GM23248 (cell line): ENCODE results near the gene EME1.

ENCODE experiments used
- EZH2 ChIP-seq: fragments of 200-600 bp; sonication (generic); IDR thresholded peaks from 2 replicates; pipeline ENCODE4 v1.6.1; 2018; ENCODE audit warnings: antibody characterized with exemption, mild to moderate bottlenecking; ENCODE audit not compliant: insufficient read depth, poor library complexity, severe bottlenecking
- EZH2phosphoT487 ChIP-seq: fragments of 200-600 bp; sonication (generic); IDR thresholded peaks from 2 replicates; pipeline ENCODE4 v1.6.1; 2018; ENCODE audit warnings: antibody characterized with exemption, moderate library complexity, mild to moderate bottlenecking, low read depth; ENCODE audit not compliant: insufficient read depth

GRCh38 chr17:50424996-50425681, 52.1 kb downstream of the EME1 start:
- TF ChIP-seq EZH2phosphoT487 (no peak), EZH2 (no peak)
